Gastrocnemius medialis (tissue), 4 donors: ENCODE results near the gene ZFP62.

ENCODE experiments used
- POLR2A ChIP-seq, 2 donors: fragments of 450-650 bp; IDR thresholded peaks; one replicate each; pipeline ENCODE4 v1.6.1; 2017; ENCODE audit warnings: antibody characterized with exemption in 2 of 2, mild to moderate bottlenecking in 2 of 2, moderate library complexity in 2 of 2
- TF ChIP-seq, protein P1 (sequence below), 5 experiments: fragments of 450-650 bp in 3 of 5; fragments of 200-600 bp in 2 of 5; sonication (generic) in 2 of 5; IDR thresholded peaks in 4 of 5; conservative IDR thresholded peaks in 1 of 5; 1 replicate in 4 of 5; 2 replicates in 1 of 5; pipeline ENCODE4 v1.5.1; 2016 to 2019; ENCODE audit warnings: antibody characterized with exemption in 5 of 5, mild to moderate bottlenecking in 3 of 5, moderate library complexity in 3 of 5

DNA sequence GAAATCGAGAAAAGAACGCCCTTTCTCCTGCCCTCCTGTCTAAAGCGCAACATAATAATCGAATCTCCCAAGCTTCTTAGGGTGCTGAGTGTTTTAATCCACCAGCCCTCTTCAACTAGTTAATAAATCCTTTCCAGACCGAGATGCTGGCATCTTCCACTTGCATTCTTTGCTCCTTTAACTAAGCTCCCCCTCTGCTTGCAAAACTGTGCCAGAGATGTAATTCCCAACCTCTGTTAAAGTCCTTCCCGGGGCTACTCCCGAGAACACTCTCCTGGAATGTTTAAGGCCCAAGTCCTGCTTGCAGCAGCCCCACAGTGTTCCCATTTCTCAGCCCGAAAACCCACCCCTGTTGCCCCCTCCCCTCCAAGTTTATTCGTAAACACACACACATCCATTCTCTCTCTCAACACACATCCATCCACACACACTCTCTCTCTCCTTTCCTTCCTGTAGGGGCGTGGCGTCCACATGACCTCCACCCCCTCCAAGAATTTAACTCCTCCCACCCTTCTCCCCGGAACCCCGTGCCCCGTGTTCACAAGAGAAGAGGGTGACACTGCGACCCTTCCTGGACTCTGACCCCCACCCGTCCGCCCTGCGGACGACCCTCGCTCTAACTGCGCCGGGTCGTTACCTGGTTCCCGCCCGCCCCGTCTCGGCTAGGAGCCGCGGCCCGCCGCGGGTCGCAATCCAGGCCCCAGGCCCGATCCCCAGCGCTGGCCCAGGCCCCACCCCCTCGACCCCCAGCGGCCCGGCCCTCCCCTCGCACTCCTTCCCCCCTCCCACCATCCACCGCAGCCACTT, 51.5 kb downstream of the ZFP62 start:
- TF ChIP-seq, protein P1, sequence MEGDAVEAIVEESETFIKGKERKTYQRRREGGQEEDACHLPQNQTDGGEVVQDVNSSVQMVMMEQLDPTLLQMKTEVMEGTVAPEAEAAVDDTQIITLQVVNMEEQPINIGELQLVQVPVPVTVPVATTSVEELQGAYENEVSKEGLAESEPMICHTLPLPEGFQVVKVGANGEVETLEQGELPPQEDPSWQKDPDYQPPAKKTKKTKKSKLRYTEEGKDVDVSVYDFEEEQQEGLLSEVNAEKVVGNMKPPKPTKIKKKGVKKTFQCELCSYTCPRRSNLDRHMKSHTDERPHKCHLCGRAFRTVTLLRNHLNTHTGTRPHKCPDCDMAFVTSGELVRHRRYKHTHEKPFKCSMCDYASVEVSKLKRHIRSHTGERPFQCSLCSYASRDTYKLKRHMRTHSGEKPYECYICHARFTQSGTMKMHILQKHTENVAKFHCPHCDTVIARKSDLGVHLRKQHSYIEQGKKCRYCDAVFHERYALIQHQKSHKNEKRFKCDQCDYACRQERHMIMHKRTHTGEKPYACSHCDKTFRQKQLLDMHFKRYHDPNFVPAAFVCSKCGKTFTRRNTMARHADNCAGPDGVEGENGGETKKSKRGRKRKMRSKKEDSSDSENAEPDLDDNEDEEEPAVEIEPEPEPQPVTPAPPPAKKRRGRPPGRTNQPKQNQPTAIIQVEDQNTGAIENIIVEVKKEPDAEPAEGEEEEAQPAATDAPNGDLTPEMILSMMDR (IDR thresholded peaks at IDR 0.05 in 4 of 5, conservative IDR thresholded peaks at IDR 0.05 in 1 of 5): no peak
- no peak for TF ChIP-seq POLR2A (IDR thresholded peaks at IDR 0.05)
